Kidney glomerular epithelial cell (primary cell): Measurements from ENCODE around the gene DPP7.

Experiments
- DNase-seq: peaks from one replicate; lab custom pipeline; 2025; lab: John Stamatoyannopoulos, UW

Gene DPP7

GRCh38 chr9:137111788-137112563, 2.6 kb downstream of the DPP7 start:
- DNase-seq = no peak

GRCh38 chr9:137110911-137111787, 3.4 kb downstream of the DPP7 start:
- no peak for DNase-seq

- DNase-seq = no peak
These were observed 4.2 kb downstream of the DPP7 start for GRCh38 chr9:137110147-137110910.

- no peak for DNase-seq
These were observed 5.0 kb downstream of the DPP7 start for GRCh38 chr9:137109250-137110146.

GRCh38 chr9:137108608-137109249, 5.8 kb downstream of the DPP7 start:
- no peak for DNase-seq

- no peak for DNase-seq
These were observed 6.6 kb downstream of the DPP7 start for GRCh38 chr9:137107982-137108381.

GRCh38 chr9:137107312-137107921, 7.1 kb downstream of the DPP7 start:
- no peak for DNase-seq

GRCh38 chr9:137106662-137107250, 7.8 kb downstream of the DPP7 start:
- DNase-seq = no peak

- no peak for DNase-seq
These were observed 8.5 kb downstream of the DPP7 start for GRCh38 chr9:137105814-137106661.

- no peak for DNase-seq
These were observed 11.1 kb downstream of the DPP7 start for GRCh38 chr9:137103206-137103999.

GRCh38 chr9:137099231-137099630, 15.3 kb downstream of the DPP7 start:
- DNase-seq = no peak

- no peak for DNase-seq
These were observed 16.6 kb downstream of the DPP7 start for GRCh38 chr9:137097761-137098462.

GRCh38 chr9:137096785-137097546, 17.6 kb downstream of the DPP7 start:
- no peak for DNase-seq

GRCh38 chr9:137095664-137096517, 18.6 kb downstream of the DPP7 start:
- DNase-seq = no peak

GRCh38 chr9:137089232-137089947, 25.1 kb downstream of the DPP7 start:
- DNase-seq = no peak
